Thyroid gland (tissue), 4 donors: ENCODE measurements around the gene UBE2L3.
"Not testable (repeated sequence)": the region's sequence is repeated elsewhere in the genome, so short reads cannot be mapped to it uniquely, and the experiment has no call there.

Experiments
- CTCF ChIP-seq, 6 experiments: fragments of 200-600 bp in 3 of 6; fragments of 450-650 bp in 3 of 6; sonication (generic) in 3 of 6; IDR thresholded peaks; one replicate each; pipeline ENCODE4 v1.5.1; 2016 to 2019; ENCODE audit warnings: antibody characterized with exemption in 6 of 6, mild to moderate bottlenecking in 2 of 6, inconsistent platforms in 1 of 6, moderate library complexity in 1 of 6
- POLR2A ChIP-seq, 2 donors: fragments of 450-650 bp; IDR thresholded peaks; one replicate each; pipeline ENCODE4 v1.6.1; 2017; ENCODE audit warnings: antibody characterized with exemption in 2 of 2, mild to moderate bottlenecking in 2 of 2, moderate library complexity in 1 of 2

DNA sequence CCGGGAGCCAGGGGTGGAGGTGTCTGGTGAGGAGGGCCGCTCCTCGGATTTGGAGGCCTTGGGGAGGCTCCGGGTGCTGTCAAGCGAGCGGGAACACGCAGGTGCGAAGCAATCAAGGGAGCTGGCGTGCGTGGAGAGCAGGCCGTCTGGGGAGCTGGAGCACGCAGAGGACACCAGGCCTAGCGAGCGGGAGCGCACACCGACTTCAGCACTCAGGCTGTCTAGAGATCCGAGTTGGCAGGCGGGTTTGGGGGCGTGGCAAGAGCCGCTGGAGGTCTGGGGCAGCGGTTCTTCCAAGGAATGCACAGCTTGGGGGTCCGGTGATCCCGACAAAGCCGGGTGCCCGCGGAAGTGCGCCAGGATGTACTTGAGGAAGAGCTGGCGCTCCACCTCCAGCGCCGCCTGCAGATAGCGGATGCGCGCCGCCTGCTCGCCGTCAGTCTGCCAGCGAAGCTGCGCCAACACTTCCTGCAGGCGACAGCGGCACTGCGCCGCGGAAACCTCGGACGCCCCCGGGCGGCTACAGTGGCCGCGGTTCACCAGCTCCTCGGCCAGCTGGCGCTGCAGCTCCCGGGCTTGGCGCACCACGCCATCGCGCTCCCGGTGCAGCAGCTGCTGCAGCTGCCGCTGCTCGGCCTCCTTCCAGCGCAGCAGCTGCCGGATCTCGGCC, 17.4 kb upstream of the UBE2L3 start:
- not testable (repeated sequence) for TF ChIP-seq CTCF, POLR2A (IDR thresholded peaks at IDR 0.05)
